Middle frontal gyrus (tissue), 1 donor: ENCODE measurements around the gene PIH1D2.
A peak's percentile ranks its signal among the peaks of the same experiment; 100 is the strongest.
"Not testable (repeated sequence)": the region's sequence is repeated elsewhere in the genome, so short reads cannot be mapped to it uniquely, and the experiment has no call there.

ENCODE experiments used
- DNase-seq: peaks from one replicate; pipeline ENCODE4 v3.0.0-alpha.2; 2015; ENCODE audit warnings: low spot score; ENCODE audit errors: extremely low spot score

Gene PIH1D2

GRCh38 chr11:112057170-112057569 is 16.6 kb downstream of the PIH1D2 start:
- DNase-seq: no peak

DNA sequence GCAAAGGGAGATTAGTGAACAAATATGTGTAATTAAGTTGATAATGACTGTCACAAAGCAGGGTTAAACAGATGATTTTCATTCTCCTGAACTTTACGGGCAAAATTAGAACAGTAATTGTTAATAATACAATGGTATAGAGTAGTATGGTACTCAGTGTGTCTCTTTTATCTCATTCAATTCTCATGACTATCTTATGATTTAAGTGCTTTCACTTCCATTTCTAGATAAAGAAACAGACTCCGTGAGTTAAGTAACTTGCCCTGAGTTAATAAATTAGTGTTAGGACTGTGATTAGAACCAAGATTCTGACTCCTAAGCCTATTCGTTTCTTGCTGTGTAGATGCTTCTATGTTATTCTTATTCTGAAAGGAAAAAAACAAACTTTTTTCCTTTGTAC is 22.0 kb downstream of the PIH1D2 start:
- DNase-seq: no peak

DNA sequence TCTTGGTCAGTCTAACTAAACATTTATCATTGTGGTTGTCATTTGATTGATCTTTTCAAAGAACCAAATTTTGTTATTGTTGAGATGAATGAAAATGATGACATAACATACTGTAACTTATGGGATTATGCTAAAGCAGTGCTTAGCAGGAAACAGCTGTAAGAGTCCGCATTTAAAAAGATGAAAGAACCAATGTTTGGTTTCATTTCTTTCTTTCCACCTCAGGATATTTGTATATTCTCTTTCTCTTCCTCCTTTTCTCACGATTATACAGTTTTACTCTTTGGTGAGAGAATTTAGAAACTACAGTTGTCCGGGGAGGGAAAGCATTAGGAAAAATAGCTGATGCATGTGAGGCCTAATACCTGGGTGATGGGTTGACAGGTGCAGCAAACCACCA is 23.1 kb downstream of the PIH1D2 start:
- DNase-seq: no peak

DNA sequence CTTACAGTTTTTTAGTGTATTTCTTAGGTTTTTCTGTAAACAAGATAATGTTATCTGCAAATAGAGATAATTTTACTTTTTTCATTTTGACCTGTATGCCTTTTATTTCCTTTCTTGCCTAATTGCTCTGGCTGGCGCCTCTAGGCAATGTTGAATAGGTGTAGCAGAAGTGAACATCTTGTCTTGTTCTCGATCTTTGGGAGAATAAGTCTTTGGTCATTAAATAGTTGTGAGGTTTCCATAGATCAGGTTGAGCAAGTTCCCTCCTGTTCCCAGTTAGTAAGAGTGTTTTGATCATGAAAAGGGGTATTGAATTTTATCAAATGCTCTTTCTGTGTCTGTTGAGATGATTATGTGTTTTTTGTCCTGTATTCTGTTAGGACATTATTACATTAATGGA is 24.0 kb downstream of the PIH1D2 start:
- DNase-seq: no peak

- DNase-seq: not testable (repeated sequence)
These were observed 25.6 kb downstream of the PIH1D2 start for GRCh38 chr11:112048256-112048655.

DNA sequence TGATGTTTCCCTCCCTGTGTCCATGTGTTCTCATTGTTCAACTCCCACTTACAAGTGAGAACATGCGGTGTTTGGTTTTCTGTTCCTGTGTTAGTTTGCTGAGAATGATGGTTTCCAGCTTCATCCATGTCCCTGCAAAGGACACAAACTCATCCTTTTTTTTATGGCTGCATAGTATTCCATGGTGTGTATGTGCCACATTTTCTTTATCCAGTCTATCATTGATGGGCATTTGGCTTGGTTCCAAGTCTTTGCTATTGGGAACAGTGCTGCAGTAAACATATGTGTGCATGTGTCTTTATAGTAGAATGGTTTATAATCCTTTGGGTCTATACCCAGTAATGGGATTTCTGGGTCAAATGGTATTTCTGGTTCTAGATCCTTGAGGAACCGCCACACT is 27.2 kb downstream of the PIH1D2 start:
- DNase-seq: not testable (repeated sequence)

DNA sequence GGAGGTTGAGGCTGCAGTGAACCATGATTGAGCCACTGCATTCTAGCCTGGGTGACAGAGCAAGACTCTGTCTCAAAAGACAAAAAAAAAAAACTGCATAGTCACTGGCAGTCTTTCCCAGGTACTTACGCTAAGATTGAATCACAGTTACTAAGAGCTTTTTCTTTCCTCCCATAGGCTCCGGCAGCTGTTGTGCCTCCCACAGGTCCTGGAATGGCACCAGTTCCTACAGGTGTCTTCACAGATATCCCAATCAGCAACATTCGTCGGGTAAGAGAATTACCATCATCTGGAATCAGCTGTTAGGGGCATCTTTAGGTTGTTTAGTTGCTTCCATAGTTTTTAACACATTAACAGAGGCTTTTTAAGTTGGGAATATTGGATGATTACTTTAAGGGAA is 28.9 kb downstream of the PIH1D2 start:
- DNase-seq: no peak

DNA sequence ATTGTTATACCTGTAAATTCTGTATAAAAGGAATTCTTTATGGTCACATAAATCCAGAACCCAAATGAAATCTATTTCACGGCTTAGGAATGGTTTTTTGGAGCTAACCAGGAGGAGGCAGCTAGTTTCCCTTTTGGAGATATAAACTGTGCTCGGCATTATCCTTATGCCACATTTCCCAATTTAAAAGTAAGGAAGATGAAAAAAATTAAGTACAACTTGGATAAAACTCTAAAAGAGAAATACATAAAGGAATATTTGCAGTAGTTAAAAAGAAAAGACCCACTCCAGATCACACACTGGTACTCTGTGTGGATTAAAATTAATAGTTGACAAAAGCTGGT is 30.9 kb downstream of the PIH1D2 start:
- DNase-seq: no peak

- DNase-seq: no peak
These were observed 31.5 kb downstream of the PIH1D2 start for GRCh38 chr11:112042161-112042960.

DNA sequence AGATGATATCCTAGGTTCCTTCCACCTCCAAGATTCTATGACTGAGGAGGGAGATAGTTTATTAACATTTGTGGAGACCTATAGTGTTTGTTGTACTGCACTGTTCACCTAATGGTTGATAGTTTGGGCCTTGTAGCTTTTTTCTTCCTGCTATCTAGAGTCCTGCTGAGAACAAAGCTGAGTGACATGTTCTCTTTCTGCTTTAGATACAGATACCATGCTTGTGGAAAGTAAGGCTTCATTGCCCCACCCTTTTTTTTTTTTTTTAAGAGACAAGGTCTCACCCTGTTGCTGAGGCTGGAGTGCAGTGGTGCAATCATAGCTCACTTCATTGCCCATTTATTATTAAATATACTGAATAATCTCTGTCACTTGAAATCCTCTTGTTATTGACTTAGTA is 36.3 kb downstream of the PIH1D2 start:
- DNase-seq: no peak

GRCh38 chr11:112033902-112034301 is 39.9 kb downstream of the PIH1D2 start:
- no peak for DNase-seq

DNA sequence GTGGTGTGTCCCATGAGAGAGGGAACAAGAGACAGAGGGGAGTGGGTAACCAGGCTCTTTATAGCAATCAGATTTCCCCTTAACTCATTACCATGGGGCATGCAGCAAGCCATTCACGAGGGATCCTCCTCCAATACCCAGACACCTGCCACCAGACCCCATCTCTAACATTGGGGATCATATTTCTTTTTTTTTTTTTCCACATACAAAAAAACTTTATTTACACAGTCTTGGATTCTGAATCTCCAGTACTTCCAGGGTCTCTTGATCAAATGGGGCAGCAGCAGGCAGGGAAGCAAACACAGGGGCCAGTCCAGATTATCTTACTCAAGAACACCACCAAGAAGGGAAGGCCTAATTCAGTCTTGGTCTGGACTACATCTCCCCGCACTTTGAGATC is 44.4 kb downstream of the PIH1D2 start:
- no peak for DNase-seq

- DNase-seq: not testable (repeated sequence)
These were observed 46.9 kb downstream of the PIH1D2 start for GRCh38 chr11:112026784-112027410.

- no peak for DNase-seq
These were observed 48.1 kb downstream of the PIH1D2 start for GRCh38 chr11:112025707-112026106.

DNA sequence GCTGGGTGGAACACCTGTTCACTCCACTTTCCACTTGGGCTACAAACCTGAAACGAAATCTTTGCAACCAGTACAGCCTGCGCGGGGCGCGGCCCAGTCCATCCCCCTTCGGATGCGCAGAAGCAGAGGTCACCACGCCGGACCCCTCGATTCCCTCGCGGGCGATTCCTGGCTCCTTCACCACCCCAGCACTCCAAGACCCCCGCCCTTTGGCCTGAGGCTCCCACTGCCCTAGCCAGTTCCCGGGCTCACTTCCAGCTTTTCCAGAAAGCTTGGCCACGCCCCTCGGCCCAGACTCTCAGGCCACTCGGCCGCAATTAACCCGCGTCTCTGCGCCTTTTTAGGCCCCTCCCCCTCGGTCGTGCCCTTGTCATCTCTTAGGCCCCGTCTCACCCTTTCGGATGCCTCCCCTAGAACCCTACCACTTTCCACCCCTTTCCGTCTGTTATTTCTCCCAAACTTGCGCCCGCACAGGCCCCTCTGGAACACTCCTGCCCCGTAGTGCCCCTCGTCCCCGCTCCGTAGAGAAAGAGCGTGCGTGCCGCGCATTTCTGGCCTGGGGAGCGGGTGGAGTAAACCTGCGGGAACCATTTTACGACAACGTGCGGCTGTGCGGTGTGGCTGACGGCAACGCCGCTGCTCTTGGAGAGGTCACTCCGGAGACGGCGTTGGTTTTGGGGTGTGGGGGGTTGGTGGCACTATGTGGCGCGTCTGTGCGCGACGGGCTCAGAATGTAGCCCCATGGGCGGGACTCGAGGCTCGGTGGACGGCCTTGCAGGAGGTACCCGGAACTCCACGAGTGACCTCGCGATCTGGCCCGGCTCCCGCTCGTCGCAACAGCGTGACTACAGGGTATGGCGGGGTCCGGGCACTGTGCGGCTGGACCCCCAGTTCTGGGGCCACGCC is 48.8 kb downstream of the PIH1D2 start, which contains the start of gene DLAT:
Gene DLAT (plus strand): TSS at position 636 of the 906 bp plus-strand sequence. CDS start 65 bp downstream, at position 701.
- DNase-seq: peak; percentile 80

DNA sequence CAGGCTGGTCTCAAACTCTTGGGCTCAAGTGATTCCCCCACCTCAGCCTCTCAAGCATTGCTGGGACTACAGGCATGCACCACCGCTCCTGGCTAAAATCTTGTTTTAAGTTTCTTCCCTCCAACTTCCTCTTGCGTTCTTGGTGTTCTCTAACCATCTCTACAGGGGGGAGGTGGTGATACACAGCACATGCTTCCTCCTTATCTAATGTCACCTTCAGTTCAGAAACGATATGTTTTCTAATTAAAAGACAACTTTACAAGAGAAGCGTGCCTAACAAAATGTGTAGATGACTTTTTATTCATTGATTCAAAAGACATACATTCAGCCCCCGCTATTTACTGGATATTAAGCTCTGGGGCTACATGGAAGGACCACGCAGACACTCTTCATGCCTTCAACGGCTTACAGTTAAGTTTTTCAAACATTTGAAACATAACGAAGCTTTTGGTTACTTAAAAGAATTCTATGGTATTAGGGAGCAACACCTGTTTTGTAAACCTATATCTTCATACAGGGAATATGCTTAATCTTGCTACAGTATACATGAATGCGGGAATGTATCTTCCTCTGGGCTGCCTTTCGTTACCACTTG is 49.5 kb downstream of the PIH1D2 start:
- no peak for DNase-seq

DNA sequence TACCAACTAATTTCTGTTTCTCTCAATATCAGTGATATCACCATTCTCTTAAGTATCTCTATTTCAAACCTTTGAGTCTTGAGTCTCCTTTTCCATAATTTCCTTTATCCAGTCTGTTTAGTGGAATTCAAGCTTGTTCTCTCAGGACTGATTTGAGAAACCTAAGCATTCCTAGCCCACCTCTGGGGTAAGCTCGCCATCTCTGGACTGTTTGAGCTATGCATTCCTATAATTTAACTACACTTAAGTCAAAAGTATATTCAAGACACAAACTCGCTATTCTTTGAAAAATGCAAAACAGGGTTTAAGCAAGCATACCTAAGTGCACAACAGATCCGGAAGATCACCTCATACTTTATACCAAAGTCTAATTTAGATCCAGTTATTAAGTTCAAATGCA is 50.7 kb downstream of the PIH1D2 start:
- DNase-seq: no peak

DNA sequence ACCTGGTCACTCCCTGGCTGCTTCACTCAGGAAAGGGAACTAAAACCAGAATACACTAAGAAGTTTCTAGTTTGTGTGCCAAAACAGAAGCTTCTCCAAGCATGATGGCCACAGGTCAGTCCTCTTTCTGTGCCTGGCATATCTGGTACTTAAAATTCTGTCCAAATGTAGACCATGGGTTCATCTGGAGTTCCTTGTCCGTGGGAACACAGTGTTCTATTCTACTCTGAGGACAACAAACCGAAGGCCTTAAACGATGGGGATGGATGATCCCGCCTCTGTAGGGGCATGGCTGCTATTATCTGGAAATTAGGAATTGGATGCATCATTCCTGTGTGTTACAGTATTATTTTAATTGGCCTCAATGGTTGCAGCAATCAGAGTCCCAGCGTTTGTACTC is 54.8 kb downstream of the PIH1D2 start:
- DNase-seq: no peak
